Islet precursor cell (in vitro differentiated cells): ENCODE measurements around the gene DEFB132.

ENCODE experiments used
- DNase-seq: peaks from one replicate; pipeline ENCODE4 v3.0.0-alpha.2; 2018

DEFB132 gene

GRCh38 chr20:297925-298775 lies 40.6 kb downstream of the DEFB132 start:
- DNase-seq = peak; percentile 70

DNA sequence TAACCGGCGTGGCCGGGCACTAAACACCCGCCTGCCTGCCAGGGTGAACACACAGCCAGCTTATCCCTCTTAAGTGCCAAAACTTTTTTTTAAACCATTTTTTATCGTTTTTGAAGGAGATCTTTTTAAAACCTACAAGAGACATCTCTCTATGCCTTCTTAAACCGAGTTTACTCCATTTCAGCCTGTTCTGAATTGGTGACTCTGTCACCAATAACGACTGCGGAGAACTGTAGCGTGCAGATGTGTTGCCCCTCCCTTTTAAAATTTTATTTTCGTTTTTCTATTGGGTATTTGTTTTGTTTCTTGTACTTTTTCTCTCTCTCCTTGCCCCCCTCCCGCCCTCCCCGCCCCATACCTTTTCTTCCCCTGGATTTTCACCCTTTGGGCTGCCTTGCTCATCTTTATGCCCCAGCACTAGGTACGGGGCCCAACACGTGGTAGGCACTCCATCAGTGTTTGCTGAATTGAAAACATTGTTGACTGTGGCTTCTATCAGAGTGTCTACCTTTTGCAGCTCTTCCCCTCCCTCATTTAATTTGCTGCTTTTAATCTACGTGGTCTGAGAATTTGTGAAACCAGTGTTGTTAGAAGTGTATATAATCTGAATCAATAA lies 41.4 kb downstream of the DEFB132 start:
- DNase-seq = no peak

DNA sequence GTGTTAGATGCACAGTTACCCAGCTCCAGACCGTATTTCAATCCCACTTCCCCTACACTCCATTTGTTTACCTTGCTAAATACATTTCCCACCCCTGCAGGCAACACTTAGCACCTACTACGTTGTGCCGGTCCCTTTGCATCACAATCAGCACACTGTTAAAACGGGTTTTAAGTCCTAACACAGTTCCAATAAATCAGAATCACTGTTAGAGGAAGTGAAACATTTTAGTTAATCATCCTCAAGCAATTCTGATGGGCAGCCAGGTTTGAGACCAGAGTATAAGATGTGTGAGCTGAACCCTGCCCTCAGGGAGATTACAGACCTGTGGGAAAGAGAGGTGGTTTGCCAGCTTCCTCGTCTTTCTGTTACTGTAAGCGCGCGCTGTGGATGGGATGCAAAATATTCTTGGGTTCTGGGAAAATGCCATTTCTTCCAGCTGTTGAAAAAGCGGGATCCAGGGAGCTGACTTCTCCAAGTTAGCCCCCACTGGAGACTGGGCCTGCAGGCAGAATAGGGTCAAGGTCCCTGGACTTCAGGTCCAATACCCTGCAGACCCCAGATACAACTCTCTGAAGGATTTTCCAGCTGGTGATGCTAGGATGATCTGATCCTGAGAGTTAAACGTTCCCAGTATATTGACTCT lies 42.9 kb downstream of the DEFB132 start:
- DNase-seq = no peak

GRCh38 chr20:301886-302848 lies 44.6 kb downstream of the DEFB132 start:
- DNase-seq = no peak

DNA sequence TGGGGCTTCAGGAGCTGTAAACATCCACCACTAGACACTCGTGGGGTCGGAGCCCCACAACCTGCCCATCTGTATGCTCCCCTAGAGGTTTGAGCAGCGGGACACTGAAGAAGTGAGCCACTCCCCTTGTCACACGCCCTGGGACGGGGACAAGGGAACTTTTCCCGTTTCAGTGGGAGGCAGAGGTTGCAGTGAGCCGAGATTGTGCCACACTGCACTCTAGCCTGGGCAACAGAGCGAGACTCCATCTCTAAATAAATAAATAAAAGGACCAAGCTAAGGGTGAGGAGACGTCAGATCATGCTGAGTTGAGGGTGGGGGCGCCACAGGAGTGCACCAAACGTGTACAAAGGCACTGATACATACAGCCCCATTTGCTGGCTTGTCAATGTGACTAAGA lies 48.2 kb downstream of the DEFB132 start:
- DNase-seq = no peak

- no peak for DNase-seq
Measured at GRCh38 chr20:308427-309038, 51.0 kb downstream of the DEFB132 start.

- DNase-seq = no peak
Measured at GRCh38 chr20:309306-309840, 51.8 kb downstream of the DEFB132 start.

GRCh38 chr20:309841-310644 lies 52.5 kb downstream of the DEFB132 start:
- peak; percentile 100 for DNase-seq

GRCh38 chr20:310645-311044 lies 53.1 kb downstream of the DEFB132 start:
- DNase-seq = no peak
